OCI-LY7 (cell line): Measurements from ENCODE around the gene STS. TPM values are rescaled to one million over a fixed set of nuclear protein-coding genes. Genes with fewer than 3 reads are reported as not detected.

Source experiments
- BruUV-seq: library from RNA; stranded (reverse); fragments of 400-500 nt; replicated peaks from 2 replicates; lab custom pipeline; 2021; lab: Mats Ljungman, UMichigan
- CTCF ChIA-PET: fragments of 300-600 bp; sonication (Branson Sonifier 250); formaldehyde crosslinking; loops from one replicate; lab custom pipeline; 2022; ENCODE audit warnings: antibody characterized with exemption; ENCODE audit not compliant: unreplicated experiment; lab: Charles Lee
- POLR2A ChIA-PET: fragments of 300-600 bp; sonication (Branson Sonifier 250); formaldehyde crosslinking; loops from one replicate; lab custom pipeline; 2022; ENCODE audit warnings: antibody characterized with exemption; lab: Charles Lee
- DNase-seq: peaks from one replicate; pipeline ENCODE4 v3.0.0-alpha.2; 2015; ENCODE audit warnings: low spot score
- H2AFZ ChIP-seq: fragments of 200-600 bp; sonication (generic), shearing (Covaris generic); 2 replicates; pipeline ENCODE4 v1.6.1; 2014; ENCODE audit warnings: mild to moderate bottlenecking, antibody characterized with exemption, low read length, moderate library complexity
- H3K27ac ChIP-seq: fragments of 200-600 bp; sonication (generic); 2 replicates; pipeline ENCODE4 v1.5.1; 2014; ENCODE audit warnings: mixed run types, low read depth, mild to moderate bottlenecking, moderate library complexity, low read length, inconsistent platforms; ENCODE audit not compliant: poor library complexity, severe bottlenecking
- H3K36me3 ChIP-seq: fragments of 200-600 bp; sonication (generic); 2 replicates; pipeline ENCODE4 v1.6.1; 2014; ENCODE audit warnings: mild to moderate bottlenecking, antibody characterized with exemption, low read length, moderate library complexity, mixed read lengths; ENCODE audit not compliant: insufficient read depth
- H3K4me1 ChIP-seq: fragments of 200-600 bp; sonication (generic); 2 replicates; pipeline ENCODE4 v1.5.1; 2014; ENCODE audit warnings: mild to moderate bottlenecking, low read length; ENCODE audit not compliant: insufficient read depth, poor library complexity, severe bottlenecking
- H3K4me2 ChIP-seq: fragments of 200-600 bp; sonication (generic); 2 replicates; pipeline ENCODE4 v1.6.1; 2014; ENCODE audit warnings: mild to moderate bottlenecking, low read length
- H3K4me3 ChIP-seq: fragments of 200-600 bp; sonication (generic); 2 replicates; pipeline ENCODE4 v1.5.1; 2014; ENCODE audit warnings: mild to moderate bottlenecking, low read depth, low read length; ENCODE audit not compliant: poor library complexity, severe bottlenecking
- H3K79me2 ChIP-seq: fragments of 200-600 bp; sonication (generic); 2 replicates; pipeline ENCODE4 v1.6.1; 2016; ENCODE audit warnings: low read depth, mild to moderate bottlenecking, low read length, moderate library complexity, mixed read lengths; ENCODE audit not compliant: insufficient read depth
- H3K9me2 ChIP-seq: fragments of 200-600 bp; sonication (generic); 2 replicates; pipeline ENCODE4 v1.6.1; 2016; ENCODE audit warnings: mild to moderate bottlenecking, low read length, mixed read lengths; ENCODE audit not compliant: insufficient read depth
- H3K9me3 ChIP-seq: fragments of 200-600 bp; sonication (generic); 2 replicates; pipeline ENCODE4 v1.6.1; 2014; ENCODE audit warnings: mild to moderate bottlenecking, mixed run types, low read length, mixed read lengths
- H4K20me1 ChIP-seq: fragments of 200-600 bp; sonication (generic); 2 replicates; pipeline ENCODE4 v1.6.1; 2014; ENCODE audit warnings: mild to moderate bottlenecking, antibody characterized with exemption, low read length, moderate library complexity, mixed read lengths; ENCODE audit not compliant: insufficient read depth
- EZH2phosphoT487 ChIP-seq: fragments of 200-600 bp; sonication (generic); IDR thresholded peaks from 2 replicates; pipeline ENCODE4 v1.6.1; 2018; ENCODE audit warnings: low read depth, borderline replicate concordance, mild to moderate bottlenecking, mixed run types, antibody characterized with exemption, low read length, moderate library complexity, mixed read lengths
- intact Hi-C: fragments of 100-400 bp; cut with micrococcal nuclease; formaldehyde crosslinking; loops from one replicate; pipeline ENCODE4 v1.10.0; 2022; ENCODE audit not compliant: unreplicated experiment
- total RNA-seq, 2 experiments: library from RNA; depleted of rRNA in 1 of 2; stranded (reverse); fragments of >200 nt in 1 of 2; shearing (Covaris generic) in 1 of 2; gene quantifications; 2 replicates each; pipeline ENCODE4 v1.2.3, GENCODE V29; 2014 to 2022
- TF ChIP-seq, protein P1 (sequence below): fragments of 200-600 bp; sonication (generic); conservative IDR thresholded peaks from 2 replicates; pipeline ENCODE4 v1.5.1; 2014; ENCODE audit warnings: mild to moderate bottlenecking, antibody characterized with exemption, low read length, moderate library complexity, mixed read lengths

The STS gene
- total RNA-seq, 2 experiments from 2014 or later, result 16.3 to 40.3 TPM

DNA sequence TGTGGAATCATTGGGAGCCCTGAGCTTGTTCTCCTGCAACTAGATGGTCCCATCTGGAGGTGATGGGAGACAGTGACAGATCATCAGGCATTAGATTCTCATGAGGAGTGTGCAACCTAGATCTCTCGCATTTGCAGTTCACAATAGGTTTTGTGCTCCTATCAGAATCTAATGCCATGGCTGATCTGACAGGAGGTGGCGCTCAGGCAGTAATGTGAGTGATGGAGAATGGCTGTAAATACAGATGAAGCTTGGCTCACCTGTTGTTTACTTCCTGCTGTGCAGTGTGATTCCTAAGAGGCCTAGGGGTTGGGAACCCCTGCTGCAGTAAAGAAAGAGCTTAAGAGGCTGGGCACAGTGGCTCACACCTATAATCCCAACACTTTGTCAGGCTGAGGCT is 42.6 kb downstream of the STS start:
- no peaks in the 10 kb centered on the region for H3K9me3 ChIP-seq
- TF ChIP-seq, protein P1, sequence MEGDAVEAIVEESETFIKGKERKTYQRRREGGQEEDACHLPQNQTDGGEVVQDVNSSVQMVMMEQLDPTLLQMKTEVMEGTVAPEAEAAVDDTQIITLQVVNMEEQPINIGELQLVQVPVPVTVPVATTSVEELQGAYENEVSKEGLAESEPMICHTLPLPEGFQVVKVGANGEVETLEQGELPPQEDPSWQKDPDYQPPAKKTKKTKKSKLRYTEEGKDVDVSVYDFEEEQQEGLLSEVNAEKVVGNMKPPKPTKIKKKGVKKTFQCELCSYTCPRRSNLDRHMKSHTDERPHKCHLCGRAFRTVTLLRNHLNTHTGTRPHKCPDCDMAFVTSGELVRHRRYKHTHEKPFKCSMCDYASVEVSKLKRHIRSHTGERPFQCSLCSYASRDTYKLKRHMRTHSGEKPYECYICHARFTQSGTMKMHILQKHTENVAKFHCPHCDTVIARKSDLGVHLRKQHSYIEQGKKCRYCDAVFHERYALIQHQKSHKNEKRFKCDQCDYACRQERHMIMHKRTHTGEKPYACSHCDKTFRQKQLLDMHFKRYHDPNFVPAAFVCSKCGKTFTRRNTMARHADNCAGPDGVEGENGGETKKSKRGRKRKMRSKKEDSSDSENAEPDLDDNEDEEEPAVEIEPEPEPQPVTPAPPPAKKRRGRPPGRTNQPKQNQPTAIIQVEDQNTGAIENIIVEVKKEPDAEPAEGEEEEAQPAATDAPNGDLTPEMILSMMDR, result peak; percentile 51
- no peak for TF ChIP-seq EZH2phosphoT487
- peak; percentile 45 for DNase-seq
- peaks cover 6% of the 10 kb centered on the region for H3K4me1 ChIP-seq
- H3K36me3 ChIP-seq, result no peaks in the 10 kb centered on the region
- ChIA-PET POLR2A (no interaction called here), CTCF (interaction anchor here (0.6 to 0.8 kb wide), 2 partner anchors 11 to 39 kb away, joined by 3 read pairs; no protein-coding TSS in a partner anchor)
- BruUV-seq, result no TSS peak
- intact Hi-C loops, result no loop called here
- no peaks in the 10 kb centered on the region for H3K9me2 ChIP-seq
- no peak overlapping the region for H3K4me3 ChIP-seq
- no peaks in the 10 kb centered on the region for H4K20me1 ChIP-seq
- no peak overlapping the region for H2AFZ ChIP-seq
- H3K27ac ChIP-seq, result peak overlapping the region; percentile 22
- H3K79me2 ChIP-seq, result no peaks in the 10 kb centered on the region
- no peak overlapping the region; the same call in 1 of the 2 replicates for H3K4me2 ChIP-seq

DNA sequence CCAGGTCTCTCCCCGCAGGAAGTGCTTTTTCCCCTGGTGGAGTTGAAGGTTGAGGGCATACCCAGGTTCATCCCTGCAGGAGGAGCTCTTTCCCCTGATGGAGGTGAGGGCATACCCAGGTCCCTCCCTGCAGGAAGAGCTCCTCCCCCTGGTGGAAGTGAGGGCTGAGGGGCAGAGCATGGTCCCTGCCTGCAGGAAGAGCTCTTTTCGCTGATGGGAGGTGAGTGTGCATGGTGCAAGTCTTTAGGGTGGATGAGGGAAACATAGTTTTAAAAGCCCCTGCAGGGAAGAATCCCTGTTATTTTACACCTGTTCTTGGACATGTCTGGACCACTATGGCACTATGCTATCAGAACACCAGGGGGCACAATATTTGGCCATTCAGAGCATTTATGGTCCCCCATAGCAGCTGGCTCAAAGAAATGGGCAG is 44.2 kb downstream of the STS start:
- intact Hi-C loops, result no loop called here
- H3K36me3 ChIP-seq, result no peaks in the 10 kb centered on the region

DNA sequence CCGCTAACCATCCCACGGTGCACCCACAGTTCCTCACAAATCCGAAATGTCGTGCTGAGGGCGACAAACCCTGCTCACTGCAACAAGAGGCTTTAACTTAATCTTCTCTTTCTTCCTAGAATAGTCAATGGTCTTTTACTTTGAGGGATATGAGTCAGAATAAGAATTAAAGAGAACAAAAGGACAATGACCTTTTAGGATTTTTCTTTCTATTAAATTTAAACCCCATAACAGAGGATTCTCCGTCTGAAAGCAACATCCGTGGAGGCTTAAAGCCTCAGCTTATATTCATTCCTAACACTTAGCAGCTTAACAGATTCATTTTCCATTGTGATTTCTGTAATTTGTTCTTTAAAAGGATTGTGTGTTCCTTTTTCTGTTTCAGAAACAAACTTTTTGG is 45.4 kb downstream of the STS start:
- Histone ChIP-seq H3K4me3 (no peak overlapping the region), H3K9me2 (no peaks in the 10 kb centered on the region), H3K9me3 (no peaks in the 10 kb centered on the region), H3K27ac (no peak overlapping the region), H3K79me2 (no peaks in the 10 kb centered on the region), H4K20me1 (no peaks in the 10 kb centered on the region), H2AFZ (no peak overlapping the region), H3K4me1 (peaks cover 6% of the 10 kb centered on the region), H3K4me2 (no peak overlapping the region), H3K36me3 (no peaks in the 10 kb centered on the region)
- TF ChIP-seq, protein P1, result no peak
- TF ChIP-seq EZH2phosphoT487, result no peak
- BruUV-seq, result no TSS peak
- DNase-seq, result no peak
- CTCF ChIA-PET, result no interaction called here
- intact Hi-C loops, result no loop called here
- POLR2A ChIA-PET, result interaction anchor here (0.7 kb wide), 1 partner anchor 134 kb away, joined by 3 read pairs; no protein-coding TSS in a partner anchor

More for the DNA sequence above, 44.2 kb downstream of the STS start:
- TF ChIP-seq, protein P1, result peak; percentile 60
- no peak for TF ChIP-seq EZH2phosphoT487
- H3K27ac ChIP-seq, result no peak overlapping the region
- H4K20me1 ChIP-seq, result no peaks in the 10 kb centered on the region
- H3K79me2 ChIP-seq, result no peaks in the 10 kb centered on the region
- no peaks in the 10 kb centered on the region for H3K9me2 ChIP-seq
- no peak overlapping the region for H3K4me2 ChIP-seq
- ChIA-PET POLR2A (interaction anchor here (0.5 to 0.6 kb wide), 2 partner anchors 369 to 758 kb away, joined by 3 to 4 read pairs; no protein-coding TSS in a partner anchor), CTCF (interaction anchor here (0.7 kb wide), 2 partner anchors 76 to 734 kb away, joined by 3 read pairs; no protein-coding TSS in a partner anchor)
- no TSS peak for BruUV-seq
- no peak overlapping the region for H3K4me3 ChIP-seq
- DNase-seq, result peak; percentile 14
- no peaks in the 10 kb centered on the region for H3K9me3 ChIP-seq
- H2AFZ ChIP-seq, result no peak overlapping the region
- peaks cover 6% of the 10 kb centered on the region for H3K4me1 ChIP-seq
